Panc1 (cell line): ENCODE measurements around the gene ITPR3. TPM values are rescaled to one million over a fixed set of nuclear protein-coding genes. Genes with fewer than 3 reads are reported as not detected.

ENCODE experiments used
- ATAC-seq: fragments of 200-7000 bp; cut with Tn5 transposase; 2 replicates; pipeline ENCODE4 v1.9.1; 2020; ENCODE audit warnings: mild to moderate bottlenecking, moderate library complexity
- BruUV-seq: library from RNA; stranded (reverse); fragments of 400-500 nt; replicated peaks from 2 replicates; lab custom pipeline; 2021; lab: Mats Ljungman, UMichigan
- CTCF ChIA-PET: fragments of 300-600 bp; sonication (Branson Sonifier 250); formaldehyde crosslinking; loops from one replicate; lab custom pipeline; 2022; ENCODE audit warnings: antibody characterized with exemption; lab: Charles Lee
- POLR2A ChIA-PET: fragments of 300-600 bp; sonication (Branson Sonifier 250); formaldehyde crosslinking; loops from one replicate; lab custom pipeline; 2022; ENCODE audit warnings: antibody characterized with exemption; lab: Charles Lee
- DNase-seq: peaks from one replicate; pipeline ENCODE4 v3.0.0-alpha.2; 2010; ENCODE audit warnings: low read depth, low spot score
- H3K27ac ChIP-seq: 2 replicates; pipeline ENCODE4 v1.5.1; 2011; ENCODE audit warnings: mild to moderate bottlenecking, low read length, inconsistent platforms
- H3K27me3 ChIP-seq: fragments of 200-500 bp; sonication (Bioruptor generic); 2 replicates; pipeline ENCODE4 v1.6.0; 2014; ENCODE audit warnings: low read length, inconsistent platforms; ENCODE audit not compliant: control insufficient read depth, insufficient read depth
- H3K36me3 ChIP-seq: fragments of 200-500 bp; sonication (Bioruptor generic); 2 replicates; pipeline ENCODE4 v1.5.1; 2014; ENCODE audit warnings: inconsistent platforms, mild to moderate bottlenecking, low read length, moderate library complexity; ENCODE audit not compliant: control insufficient read depth, insufficient read depth
- H3K4me1 ChIP-seq: 2 replicates; pipeline ENCODE4 v1.5.1; 2011; ENCODE audit warnings: inconsistent platforms, mild to moderate bottlenecking, low read length, moderate library complexity; ENCODE audit not compliant: control insufficient read depth, insufficient read depth
- H3K4me3 ChIP-seq, 2 experiments: 2 replicates each; pipeline ENCODE4 v1.5.1; 2011 to 2012; ENCODE audit warnings: low read depth in 2 of 2, low read length in 2 of 2, mild to moderate bottlenecking in 2 of 2, inconsistent platforms in 1 of 2, moderate library complexity in 1 of 2
- H3K9me3 ChIP-seq: fragments of 200-500 bp; sonication (Bioruptor generic); 2 replicates; pipeline ENCODE4 v1.5.1; 2014; ENCODE audit warnings: low read depth, mild to moderate bottlenecking, inconsistent platforms, low read length, moderate library complexity; ENCODE audit not compliant: control insufficient read depth, insufficient read depth
- CTCF ChIP-seq: fragments of 450-650 bp; IDR thresholded peaks from 2 replicates; pipeline ENCODE4 v1.5.1; 2017; ENCODE audit warnings: mild to moderate bottlenecking
- POLR2AphosphoS5 ChIP-seq: IDR thresholded peaks from 2 replicates; pipeline ENCODE4 v1.6.1; 2012; ENCODE audit warnings: mild to moderate bottlenecking, low read depth, low read length, moderate library complexity
- REST ChIP-seq, 2 experiments: IDR thresholded peaks; 2 replicates each; pipeline ENCODE4 v1.6.1; 2011 to 2012; ENCODE audit warnings: low read depth in 2 of 2, control low read depth in 1 of 2, low read length in 1 of 2, mild to moderate bottlenecking in 1 of 2, moderate library complexity in 1 of 2; ENCODE audit not compliant: insufficient read depth in 1 of 2
- SIN3A ChIP-seq: IDR thresholded peaks from 2 replicates; pipeline ENCODE4 v1.6.1; 2012; ENCODE audit warnings: low read depth, mild to moderate bottlenecking, low read length, moderate library complexity, borderline replicate concordance; ENCODE audit not compliant: insufficient read depth
- TCF7L2 ChIP-seq: IDR thresholded peaks from 2 replicates; pipeline ENCODE4 v1.6.1; 2011; ENCODE audit warnings: mild to moderate bottlenecking, low read depth, low read length, inconsistent platforms
- in situ Hi-C: cut with HindIII; loops from 2 replicates; pipeline ENCODE4 v1.10.0; 2016; ENCODE audit warnings: low sequenced_read_pairs, low pct_unique_long_range_greater_than_20kb
- intact Hi-C: fragments of 100-400 bp; cut with micrococcal nuclease; formaldehyde crosslinking; loops from one replicate; pipeline ENCODE4 v1.10.0; 2022; ENCODE audit not compliant: unreplicated experiment
- total RNA-seq: library from RNA; stranded (reverse); gene quantifications from one replicate; pipeline ENCODE4 v1.2.1, GENCODE V29; 2021; ENCODE audit not compliant: unreplicated experiment

Gene ITPR3
- total RNA-seq, 1 experiment from 2014 or later: 65.8 TPM

- CTCF ChIA-PET: no interaction called here
- in situ Hi-C loops: no loop called here
These were observed 116.3 kb downstream of the ITPR3 start for GRCh38 chr6:33737267-33738026.

GRCh38 chr6:33738153-33738552, 117.0 kb downstream of the ITPR3 start:
- ATAC-seq: no peak
- BruUV-seq: no TSS peak
- TF ChIP-seq SIN3A (no peak), POLR2AphosphoS5 (no peak), REST (IDR thresholded peaks at IDR 0.05; ENCODE audit: insufficient read depth in 1 of 2, low read depth in 2 of 2, low read length in 1 of 2) (no peak), CTCF (no peak), TCF7L2 (no peak)
- H3K4me3 ChIP-seq: no peak overlapping the region
- no peaks in the 10 kb centered on the region for H3K9me3 ChIP-seq
- CTCF ChIA-PET: interaction anchor here (0.6 to 0.8 kb wide), 2 partner anchors 27 to 316 kb away, joined by 6 to 10 read pairs; partner anchors contain the start of gene UQCC2
- DNase-seq: no peak
- H3K4me1 ChIP-seq: no peaks in the 10 kb centered on the region
- in situ Hi-C loops: no loop called here
- H3K27me3 ChIP-seq: no peaks in the 10 kb centered on the region
- POLR2A ChIA-PET: no interaction called here
- no peak overlapping the region for H3K27ac ChIP-seq
- H3K36me3 ChIP-seq: no peaks in the 10 kb centered on the region
- intact Hi-C loops: no loop called here

More at GRCh38 chr6:33737267-33738026, 116.3 kb downstream of the ITPR3 start:
- Histone ChIP-seq H3K36me3 (no peaks in the 10 kb centered on the region), H3K27ac (no peak overlapping the region), H3K9me3 (no peaks in the 10 kb centered on the region), H3K4me3 (no peak overlapping the region), H3K27me3 (no peaks in the 10 kb centered on the region), H3K4me1 (no peaks in the 10 kb centered on the region)
- DNase-seq: no peak
- BruUV-seq: no TSS peak
- POLR2A ChIA-PET: no interaction called here
- ATAC-seq: no peak
- intact Hi-C loops: no loop called here
- TF ChIP-seq REST (IDR thresholded peaks at IDR 0.05; ENCODE audit: insufficient read depth in 1 of 2, low read depth in 2 of 2, low read length in 1 of 2) (no peak), POLR2AphosphoS5 (no peak), TCF7L2 (no peak), SIN3A (no peak), CTCF (no peak)
